T-helper 2 cell treated with Interferon-gamma antibody and Interleukin-4, amounts not matched to agents 5 μg/mL and 100 μg/mL, for 36 hours (primary cell): ENCODE measurements around the gene ZFHX3.
A peak's percentile ranks its signal among the peaks of the same experiment; 100 is the strongest.

ENCODE experiments used
- DNase-seq: peaks from one replicate; pipeline ENCODE4 v3.0.0; 2021; ENCODE audit warnings: low spot score
- H3K27ac Mint-ChIP-seq: one replicate; pipeline ENCODE4 v1.8.0; 2021; ENCODE audit warnings: mild to moderate bottlenecking, mixed read lengths
- H3K27me3 Mint-ChIP-seq: one replicate; pipeline ENCODE4 v1.8.0; 2021; ENCODE audit warnings: low read depth, mixed read lengths
- H3K36me3 Mint-ChIP-seq: one replicate; pipeline ENCODE4 v1.8.0; 2021; ENCODE audit warnings: low read depth, mixed read lengths
- H3K4me1 Mint-ChIP-seq: one replicate; pipeline ENCODE4 v1.8.0; 2021; ENCODE audit warnings: low read depth, mixed read lengths
- H3K4me3 Mint-ChIP-seq: one replicate; pipeline ENCODE4 v1.8.0; 2022; ENCODE audit warnings: mild to moderate bottlenecking, moderate library complexity, mixed read lengths
- H3K9me3 Mint-ChIP-seq: one replicate; pipeline ENCODE4 v1.8.0; 2021; ENCODE audit warnings: mixed read lengths

ZFHX3 gene

DNA sequence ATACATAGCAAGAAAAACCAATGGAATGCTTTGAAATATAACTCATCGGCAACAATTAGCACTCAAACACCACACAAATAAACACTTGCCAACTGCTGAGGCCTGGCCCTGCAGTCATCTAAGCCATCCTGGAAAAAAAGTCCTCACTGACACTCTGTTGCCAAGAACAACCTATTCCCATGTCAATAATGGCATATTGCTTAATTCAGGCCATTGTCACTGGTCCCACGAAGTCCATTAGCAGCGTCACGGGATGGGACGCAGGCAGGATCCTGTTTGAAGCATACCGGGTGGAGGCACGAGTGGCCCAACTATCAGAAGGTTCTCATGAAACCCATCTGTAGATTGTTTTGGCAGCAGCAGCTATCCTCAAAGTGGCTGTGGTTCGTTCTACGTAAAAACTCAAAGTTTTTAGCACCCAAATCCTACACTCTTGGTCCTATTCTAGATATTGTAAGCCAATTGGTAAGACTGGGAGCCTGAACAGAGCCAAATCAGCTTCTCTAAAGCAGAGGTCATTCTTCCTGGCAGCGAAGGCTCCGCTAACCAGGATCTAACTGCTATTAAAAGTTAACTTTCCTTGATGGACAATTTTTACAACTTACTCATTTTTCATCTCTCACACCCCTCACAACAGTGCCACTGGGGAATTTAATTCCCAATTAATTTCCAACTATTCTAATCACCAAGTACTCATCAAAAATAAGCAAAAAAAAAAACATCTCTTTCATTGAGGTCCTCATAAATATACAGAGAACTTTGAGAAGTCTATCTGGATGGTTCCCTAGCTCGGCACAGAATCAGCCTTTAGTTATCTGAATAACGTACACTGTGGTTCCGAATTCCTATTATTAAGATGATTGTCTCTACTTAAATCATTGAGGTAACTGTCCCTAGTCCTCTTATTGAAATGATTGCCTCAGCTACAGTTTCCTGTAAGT, 91.5 kb downstream of the ZFHX3 start:
- no peaks in the 10 kb centered on the region for H3K36me3 Mint-ChIP-seq
- H3K9me3 Mint-ChIP-seq, result no peaks in the 10 kb centered on the region
- H3K27me3 Mint-ChIP-seq, result no peaks in the 10 kb centered on the region
- DNase-seq, result no peak
- H3K27ac Mint-ChIP-seq, result no peak overlapping the region
- no peak overlapping the region for H3K4me3 Mint-ChIP-seq
- no peaks in the 10 kb centered on the region for H3K4me1 Mint-ChIP-seq

DNA sequence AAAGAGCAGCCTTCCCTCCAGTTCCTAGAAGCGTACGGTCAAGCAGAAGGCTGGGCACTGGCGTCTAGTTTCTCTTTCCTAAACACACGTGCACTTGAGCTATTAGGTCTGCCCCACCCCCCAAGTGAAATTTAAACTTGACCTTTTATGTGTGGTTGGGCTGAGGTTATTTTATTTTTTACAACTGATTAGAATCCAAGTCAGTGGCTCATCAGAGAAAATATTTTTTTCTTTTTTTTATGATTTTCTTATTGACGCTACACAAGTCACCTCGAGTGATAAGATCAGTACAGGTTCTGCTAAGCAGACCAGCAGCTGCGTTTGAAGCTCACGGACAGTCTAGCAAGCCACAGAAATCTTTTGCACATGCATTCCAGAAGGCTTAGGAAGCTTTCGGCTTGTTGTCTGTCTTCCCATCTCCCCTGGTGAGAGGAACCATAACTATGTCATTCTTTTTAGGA, 95.1 kb downstream of the ZFHX3 start:
- DNase-seq, result no peak
- no peaks in the 10 kb centered on the region for H3K9me3 Mint-ChIP-seq
- no peak overlapping the region for H3K4me3 Mint-ChIP-seq
- no peak overlapping the region for H3K27ac Mint-ChIP-seq
- H3K4me1 Mint-ChIP-seq, result no peaks in the 10 kb centered on the region
- no peaks in the 10 kb centered on the region for H3K36me3 Mint-ChIP-seq
- no peaks in the 10 kb centered on the region for H3K27me3 Mint-ChIP-seq

DNA sequence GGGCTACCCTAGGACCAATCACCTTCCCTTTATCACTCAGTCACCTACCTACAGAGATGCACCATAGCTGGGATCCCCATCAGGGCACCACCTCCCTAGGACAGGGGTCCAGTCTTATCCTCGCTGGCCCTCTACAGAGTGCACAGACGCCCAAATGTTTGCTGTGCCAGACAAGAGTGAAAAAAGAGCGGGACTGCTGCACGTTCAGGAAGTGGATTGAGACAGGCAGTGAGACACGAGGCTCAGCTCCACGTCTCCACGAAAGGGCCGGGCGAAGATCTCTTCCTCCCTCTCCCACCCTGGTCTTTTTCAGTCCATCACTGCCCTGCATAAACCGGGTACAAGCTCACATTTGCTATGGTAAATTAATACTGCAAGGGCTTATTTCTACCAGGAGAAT, 95.5 kb downstream of the ZFHX3 start:
- Mint-ChIP-seq H3K27ac (peak overlapping the region; percentile 55), H3K4me3 (no peak overlapping the region), H3K36me3 (no peaks in the 10 kb centered on the region), H3K27me3 (no peaks in the 10 kb centered on the region), H3K4me1 (no peaks in the 10 kb centered on the region), H3K9me3 (no peaks in the 10 kb centered on the region)
- no peak for DNase-seq

DNA sequence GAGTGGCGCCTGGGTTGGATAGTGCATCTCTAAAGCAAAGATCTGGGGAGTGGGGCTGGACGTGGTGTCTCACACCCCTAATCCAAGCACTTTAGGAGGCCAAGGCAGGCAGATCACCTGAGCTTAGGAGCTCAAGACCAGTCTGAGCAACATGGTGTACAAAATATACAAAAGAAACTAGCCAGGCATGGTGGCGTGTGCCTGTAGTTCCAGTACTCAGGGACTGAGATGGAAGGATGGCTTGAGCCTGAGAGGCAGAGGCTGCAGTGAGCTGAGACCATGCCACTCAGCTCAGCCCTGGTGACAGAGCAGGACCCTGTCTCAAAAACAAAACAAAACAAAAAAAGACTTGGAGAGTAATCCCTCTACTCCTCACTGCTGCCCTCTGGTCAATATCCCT, 96.0 kb downstream of the ZFHX3 start:
- Mint-ChIP-seq H3K36me3 (no peaks in the 10 kb centered on the region), H3K9me3 (no peaks in the 10 kb centered on the region), H3K4me1 (no peaks in the 10 kb centered on the region), H3K27me3 (no peaks in the 10 kb centered on the region), H3K27ac (no peak overlapping the region), H3K4me3 (no peak overlapping the region)
- no peak for DNase-seq

DNA sequence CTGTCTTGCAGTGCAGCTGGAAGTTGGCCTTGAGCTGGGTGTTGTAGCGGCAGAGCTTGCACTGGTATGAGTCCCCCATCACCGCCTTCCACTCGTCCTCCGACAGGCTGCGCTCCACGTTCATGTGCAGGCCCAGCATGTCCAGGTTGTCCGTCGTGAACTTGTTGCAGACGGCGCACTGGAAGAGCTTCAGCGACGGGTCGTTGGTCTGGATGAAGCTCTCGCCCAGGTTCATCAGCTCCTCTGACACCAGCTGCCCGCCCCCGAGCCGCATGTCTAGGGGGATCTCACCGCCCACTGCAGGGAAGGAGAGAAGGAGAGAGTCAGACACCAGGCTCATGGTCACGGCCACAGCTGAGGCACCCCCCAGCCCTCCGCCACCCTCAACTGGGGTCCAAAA, 97.3 kb downstream of the ZFHX3 start:
- Mint-ChIP-seq H3K27ac (no peak overlapping the region), H3K4me3 (no peak overlapping the region)

DNA sequence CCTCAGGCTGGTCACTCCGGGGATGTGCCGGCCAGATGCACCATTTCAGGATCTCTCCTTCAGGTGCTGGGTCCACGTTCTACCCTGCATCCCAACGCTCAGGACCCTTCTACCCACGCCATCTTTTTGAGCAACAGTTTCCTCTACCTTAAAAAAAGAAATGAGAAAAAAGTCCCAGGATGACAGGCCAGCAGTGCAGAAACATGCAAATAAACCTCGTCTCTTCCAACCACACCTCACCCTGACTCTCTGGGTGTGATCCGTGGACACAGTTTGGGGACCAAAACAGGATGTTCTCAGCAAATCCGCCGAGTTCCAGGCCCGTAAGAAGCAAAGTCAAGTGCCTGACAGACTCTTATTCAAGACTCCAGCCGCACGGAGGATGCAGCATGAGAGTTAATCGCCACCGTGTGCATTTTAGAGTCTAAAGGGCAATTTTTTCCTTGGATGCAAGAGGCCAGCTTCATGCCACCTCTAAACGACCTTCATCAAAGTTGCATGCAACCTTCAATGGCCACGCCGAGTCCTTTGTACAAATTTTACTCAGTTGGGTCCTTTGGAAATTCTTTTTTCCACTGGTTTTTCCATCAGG, 99.6 kb downstream of the ZFHX3 start:
- Mint-ChIP-seq H3K27me3 (peaks cover 2% of the 10 kb centered on the region), H3K4me1 (no peaks in the 10 kb centered on the region), H3K27ac (no peak overlapping the region), H3K36me3 (no peaks in the 10 kb centered on the region), H3K4me3 (no peak overlapping the region), H3K9me3 (no peaks in the 10 kb centered on the region)
- DNase-seq, result no peak

More for the DNA sequence above, 97.3 kb downstream of the ZFHX3 start:
- H3K36me3 Mint-ChIP-seq, result no peaks in the 10 kb centered on the region
- H3K27me3 Mint-ChIP-seq, result no peaks in the 10 kb centered on the region
- H3K9me3 Mint-ChIP-seq, result no peaks in the 10 kb centered on the region
- DNase-seq, result no peak
- H3K4me1 Mint-ChIP-seq, result no peaks in the 10 kb centered on the region

DNA sequence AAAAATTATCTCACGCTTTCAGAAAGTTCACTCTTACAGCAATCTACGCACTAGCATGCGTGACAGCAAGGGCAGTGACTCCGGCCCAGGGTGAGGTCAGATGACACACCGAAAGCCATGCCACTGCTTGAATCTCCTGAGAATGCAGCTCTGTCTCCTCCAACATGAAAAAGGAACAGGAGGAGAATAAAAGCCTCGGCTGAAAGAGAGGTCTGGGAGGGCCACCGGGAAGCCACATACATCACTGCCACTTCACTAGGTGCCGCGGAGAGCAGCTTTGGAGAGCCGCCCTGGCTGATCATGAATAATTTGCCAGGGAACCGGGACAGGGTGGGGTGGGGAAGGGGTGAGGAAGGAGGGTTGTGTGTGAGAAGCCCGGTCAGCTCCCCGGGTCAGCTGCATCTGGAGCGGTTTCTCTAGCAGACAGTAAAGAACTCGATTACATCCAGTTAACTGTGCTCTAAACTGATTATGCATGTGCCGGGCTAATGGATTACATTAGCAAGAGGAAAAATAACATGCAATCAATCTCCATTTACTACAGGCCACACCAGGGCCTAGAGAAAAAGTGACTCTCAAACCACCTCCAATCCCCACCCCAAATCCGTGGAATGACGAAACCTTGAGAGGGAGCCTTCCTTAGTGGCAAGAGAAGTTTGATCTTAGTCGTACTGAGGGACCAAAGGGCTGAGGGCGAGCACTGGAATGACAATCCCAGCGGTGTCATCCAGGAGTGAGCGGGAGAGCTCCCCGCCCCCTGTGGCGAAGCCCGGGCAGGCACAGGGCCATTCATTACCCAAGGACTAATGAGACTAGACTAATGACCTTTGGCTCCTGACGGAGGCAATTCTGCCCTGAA, 100.3 kb downstream of the ZFHX3 start:
- DNase-seq, result no peak
- no peaks in the 10 kb centered on the region for H3K36me3 Mint-ChIP-seq
- no peaks in the 10 kb centered on the region for H3K9me3 Mint-ChIP-seq
- H3K27me3 Mint-ChIP-seq, result peaks cover 3% of the 10 kb centered on the region
- no peak overlapping the region for H3K27ac Mint-ChIP-seq
- no peaks in the 10 kb centered on the region for H3K4me1 Mint-ChIP-seq
- no peak overlapping the region for H3K4me3 Mint-ChIP-seq

DNA sequence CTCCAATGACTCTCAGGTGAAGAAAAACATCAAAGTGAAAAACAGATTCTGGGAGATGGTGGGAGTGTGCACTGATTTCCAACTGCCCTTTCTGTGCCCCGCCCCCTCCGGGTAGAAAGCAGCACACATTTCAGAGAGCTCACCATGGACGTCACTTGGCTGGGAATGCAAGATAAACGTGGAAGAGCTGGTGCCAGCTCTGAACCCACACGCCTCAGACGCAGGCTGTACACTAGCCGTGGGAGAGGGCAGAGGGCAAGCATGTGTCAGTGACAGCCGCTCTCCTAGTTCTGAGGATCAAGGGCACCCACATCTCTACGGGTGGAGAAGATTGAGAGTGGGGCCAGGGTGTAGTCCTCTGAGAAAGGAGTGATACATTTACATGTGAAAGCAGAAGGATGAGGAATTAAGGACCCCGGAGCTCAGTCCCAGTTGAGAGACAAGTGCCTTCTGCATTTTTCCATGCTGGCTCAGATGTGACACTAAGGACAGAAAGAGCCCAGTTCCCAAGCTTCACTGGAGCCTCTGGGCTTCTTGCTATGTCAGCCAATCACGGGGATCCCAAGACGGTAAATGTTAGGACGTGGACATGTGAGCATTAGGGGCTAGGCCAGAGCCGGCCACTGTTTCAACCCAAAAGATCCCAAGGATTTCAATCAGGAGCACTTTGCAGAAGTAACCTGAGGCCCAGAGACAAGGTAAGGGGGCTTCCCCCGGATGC, 101.3 kb downstream of the ZFHX3 start:
- DNase-seq, result no peak
- Mint-ChIP-seq H3K9me3 (no peaks in the 10 kb centered on the region), H3K27me3 (peaks cover 8% of the 10 kb centered on the region), H3K4me1 (no peaks in the 10 kb centered on the region), H3K27ac (no peak overlapping the region), H3K36me3 (no peaks in the 10 kb centered on the region), H3K4me3 (no peak overlapping the region)

DNA sequence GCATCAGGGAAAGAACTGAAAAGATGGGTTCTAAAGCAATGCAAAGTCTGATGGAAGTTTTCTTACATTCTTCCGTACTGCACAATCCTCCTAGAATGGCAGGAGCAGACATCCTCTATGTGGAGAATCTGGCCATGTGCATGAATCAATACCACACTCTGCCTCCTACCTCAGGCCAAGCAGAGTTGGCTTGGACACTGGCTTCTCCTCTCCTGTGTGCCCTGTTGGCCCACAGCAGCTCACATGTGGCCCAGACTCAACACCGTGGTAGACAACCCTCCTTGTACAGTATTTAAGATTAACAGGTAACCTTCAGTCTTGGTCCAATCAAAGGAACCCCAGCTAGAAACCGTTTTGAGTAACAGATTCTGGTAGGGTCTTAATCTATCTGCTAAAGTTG, 101.9 kb downstream of the ZFHX3 start:
- Mint-ChIP-seq H3K9me3 (no peaks in the 10 kb centered on the region), H3K27ac (no peak overlapping the region), H3K4me1 (no peaks in the 10 kb centered on the region), H3K36me3 (no peaks in the 10 kb centered on the region), H3K27me3 (peaks cover 8% of the 10 kb centered on the region), H3K4me3 (no peak overlapping the region)
- no peak for DNase-seq

DNA sequence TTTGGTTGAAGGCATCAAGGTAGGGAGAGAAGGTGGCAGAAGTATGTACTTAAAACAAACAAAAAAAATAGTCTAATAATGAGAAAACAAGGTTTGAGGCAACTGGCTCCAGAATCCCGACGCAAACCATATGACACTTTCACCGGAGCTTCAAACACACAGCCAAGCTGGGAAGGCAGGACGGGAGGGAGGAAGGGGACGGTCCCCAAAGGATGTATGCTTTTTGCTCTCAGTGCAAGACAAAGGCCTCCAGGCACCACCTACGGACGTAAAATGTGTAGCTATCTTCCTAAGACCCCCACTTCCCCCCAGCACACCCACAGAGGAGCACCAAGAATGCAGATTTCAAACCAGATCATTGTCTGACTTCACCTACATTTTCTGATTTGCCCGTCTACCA, 102.3 kb downstream of the ZFHX3 start:
- no peaks in the 10 kb centered on the region for H3K36me3 Mint-ChIP-seq
- no peaks in the 10 kb centered on the region for H3K9me3 Mint-ChIP-seq
- peaks cover 8% of the 10 kb centered on the region for H3K27me3 Mint-ChIP-seq
- H3K4me1 Mint-ChIP-seq, result no peaks in the 10 kb centered on the region
- no peak overlapping the region for H3K27ac Mint-ChIP-seq
- no peak for DNase-seq
- no peak overlapping the region for H3K4me3 Mint-ChIP-seq

DNA sequence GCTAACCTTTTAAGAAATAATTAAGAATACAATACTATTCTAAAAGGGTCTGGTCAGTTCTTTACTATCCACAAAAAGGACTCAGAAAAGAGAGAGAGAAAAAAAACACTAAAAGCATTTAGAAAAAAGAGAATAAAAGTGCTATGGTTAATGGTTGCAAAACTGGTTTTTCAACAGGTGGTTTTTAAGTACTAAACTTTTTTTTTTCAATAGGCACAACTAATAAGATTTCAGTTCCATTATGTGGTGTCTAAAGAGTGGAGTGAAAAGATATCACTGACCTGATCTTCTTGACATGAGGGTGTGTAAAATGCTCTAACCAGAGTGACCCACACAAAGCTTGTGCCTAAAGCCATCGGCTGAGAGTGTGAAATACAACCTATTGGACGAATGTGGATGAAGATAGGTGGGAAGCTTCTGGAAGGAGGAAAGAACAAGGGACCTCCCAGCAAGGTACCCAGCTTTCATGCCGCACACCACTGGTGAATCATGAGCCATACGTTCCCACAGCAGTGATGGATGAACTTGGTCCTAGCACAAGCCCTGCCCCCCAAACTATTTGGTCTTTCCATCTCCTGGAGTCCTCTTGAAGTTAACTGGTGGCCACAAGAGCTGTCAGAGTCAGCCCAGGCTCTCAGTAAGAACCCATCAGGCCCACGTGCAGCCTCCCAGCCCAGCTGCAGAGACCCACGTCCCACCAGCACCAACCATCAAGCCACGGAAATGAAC, 103.0 kb downstream of the ZFHX3 start:
- H3K27ac Mint-ChIP-seq, result no peak overlapping the region
- H3K9me3 Mint-ChIP-seq, result no peaks in the 10 kb centered on the region
- DNase-seq, result no peak
- H3K4me3 Mint-ChIP-seq, result no peak overlapping the region
- H3K27me3 Mint-ChIP-seq, result peaks cover 8% of the 10 kb centered on the region
- no peaks in the 10 kb centered on the region for H3K36me3 Mint-ChIP-seq
- H3K4me1 Mint-ChIP-seq, result no peaks in the 10 kb centered on the region

DNA sequence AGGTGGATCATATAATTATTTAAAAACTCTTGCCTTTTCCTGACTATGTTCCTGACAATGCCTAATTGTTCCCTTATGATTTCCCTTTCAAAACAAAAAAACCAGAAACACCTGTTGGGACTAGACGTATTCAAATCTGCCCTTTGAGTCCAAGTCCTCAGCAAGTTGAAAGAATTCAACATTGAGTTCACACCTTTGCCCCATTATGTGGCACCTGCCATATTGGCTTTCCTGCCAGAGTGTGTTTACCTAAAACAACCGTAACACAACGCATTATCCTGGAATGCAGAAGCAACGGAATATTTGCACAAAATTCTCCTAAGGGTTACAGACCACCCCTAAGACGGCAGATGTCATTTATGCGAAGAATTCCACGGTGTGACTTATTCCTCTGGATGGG, 105.9 kb downstream of the ZFHX3 start:
- no peaks in the 10 kb centered on the region for H3K36me3 Mint-ChIP-seq
- H3K4me1 Mint-ChIP-seq, result no peaks in the 10 kb centered on the region
- no peaks in the 10 kb centered on the region for H3K9me3 Mint-ChIP-seq
- no peak overlapping the region for H3K4me3 Mint-ChIP-seq
- H3K27ac Mint-ChIP-seq, result no peak overlapping the region
- DNase-seq, result no peak
- peaks cover 8% of the 10 kb centered on the region for H3K27me3 Mint-ChIP-seq

DNA sequence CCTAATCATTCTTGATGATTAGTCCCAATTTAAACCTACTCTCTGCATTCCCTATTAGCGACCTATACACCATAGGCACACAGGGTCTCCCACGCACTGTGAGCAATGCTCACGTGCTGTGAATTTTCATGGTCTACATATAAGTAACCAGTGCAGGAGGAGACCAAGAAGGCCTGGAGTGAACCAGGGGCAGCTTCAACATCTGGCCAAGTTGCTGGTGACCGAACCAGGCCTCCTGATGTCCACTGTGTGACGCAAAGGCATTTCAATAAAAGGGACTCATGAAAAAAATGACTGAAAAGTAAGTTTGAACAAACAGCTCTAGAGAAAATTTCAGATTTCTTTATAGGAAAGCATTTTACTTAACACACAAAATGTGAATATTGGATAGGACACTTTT, 107.0 kb downstream of the ZFHX3 start:
- no peak for DNase-seq
- no peak overlapping the region for H3K4me3 Mint-ChIP-seq
- H3K27me3 Mint-ChIP-seq, result peaks cover 8% of the 10 kb centered on the region
- no peaks in the 10 kb centered on the region for H3K36me3 Mint-ChIP-seq
- H3K27ac Mint-ChIP-seq, result no peak overlapping the region
- H3K4me1 Mint-ChIP-seq, result no peaks in the 10 kb centered on the region
- H3K9me3 Mint-ChIP-seq, result no peaks in the 10 kb centered on the region
